ENCODE measurements around the gene LENG1.
"Not testable (repeated sequence)": the region's sequence is repeated elsewhere in the genome, so short reads cannot be mapped to it uniquely, and the experiment has no call there.

Gene LENG1

GRCh38 chr19:54172471-54173358, 13.2 kb upstream of the LENG1 start, which contains the start of gene TMC4:
Gene TMC4 (minus strand): TSS chr19:54173160. CDS start chr19:54173117, 43 bp downstream.
- Histone ChIP-seq H3K4me3 (ENCODE audit: low read length) (no peak within 1 kb of the TSS), H3K9ac (ENCODE audit: low read length) (no peak within 1 kb of the TSS), H4K20me1 (ENCODE audit: insufficient read depth, low read length) (no peaks in the 10 kb centered on the region), H3K79me2 (ENCODE audit: low read length) (no peaks in the 10 kb centered on the region), H3K4me2 (ENCODE audit: low read length) (no peak within 1 kb of the TSS), H3K27ac (ENCODE audit: low read length) (no peak within 1 kb of the TSS), H3K4me1 (ENCODE audit: low read length) (peaks cover 7% of the 10 kb centered on the region; the same call in 1 of the 2 replicates), H3K36me3 (replicated peaks; ENCODE audit: low read depth, low read length) (no peaks in the 10 kb centered on the region), H3K9me3 (ENCODE audit: insufficient read depth, low read length) (no peaks in the 10 kb centered on the region), H3K27me3 (ENCODE audit: low read depth, low read length) (no peaks in the 10 kb centered on the region), H2AFZ (ENCODE audit: low read depth, low read length) (no peak within 1 kb of the TSS)
- TF ChIP-seq CTCF (IDR thresholded peaks at IDR 0.05; ENCODE audit: low read depth, low read length) (no peak), EZH2phosphoT487 (IDR thresholded peaks at IDR 0.05; ENCODE audit: low read depth) (no peak)

- H3K4me2 ChIP-seq (ENCODE audit: low read length); H4K20me1 ChIP-seq (ENCODE audit: insufficient read depth, low read length); H3K9me3 ChIP-seq (ENCODE audit: insufficient read depth, low read length); H2AFZ ChIP-seq (ENCODE audit: low read depth, low read length); H3K27ac ChIP-seq (ENCODE audit: low read length); H3K27me3 ChIP-seq (ENCODE audit: low read depth, low read length); H3K9ac ChIP-seq (ENCODE audit: low read length); H3K79me2 ChIP-seq (ENCODE audit: low read length); H3K4me3 ChIP-seq (ENCODE audit: low read length); H3K4me1 ChIP-seq (ENCODE audit: low read length); H3K36me3 ChIP-seq (replicated peaks; ENCODE audit: low read depth, low read length): not testable (repeated sequence)
Observed at GRCh38 chr19:54171736-54172431, 12.4 kb upstream of the LENG1 start.

GRCh38 chr19:54169149-54169740, 9.7 kb upstream of the LENG1 start:
- no peak for TF ChIP-seq CTCF (IDR thresholded peaks at IDR 0.05; ENCODE audit: low read depth, low read length)
- no peak for TF ChIP-seq EZH2phosphoT487 (IDR thresholded peaks at IDR 0.05; ENCODE audit: low read depth)
- no peaks in the 10 kb centered on the region for H3K79me2 ChIP-seq (ENCODE audit: low read length)
- no peak overlapping the region for H3K9ac ChIP-seq (ENCODE audit: low read length)
- H3K4me1 ChIP-seq (ENCODE audit: low read length), result peaks cover 7% of the 10 kb centered on the region; the same call in 1 of the 2 replicates
- no peaks in the 10 kb centered on the region for H3K36me3 ChIP-seq (replicated peaks; ENCODE audit: low read depth, low read length)
- no peaks in the 10 kb centered on the region for H3K27me3 ChIP-seq (ENCODE audit: low read depth, low read length)
- H3K4me2 ChIP-seq (ENCODE audit: low read length), result no peak overlapping the region
- H3K27ac ChIP-seq (ENCODE audit: low read length), result no peak overlapping the region
- no peak overlapping the region for H3K4me3 ChIP-seq (ENCODE audit: low read length)
- H2AFZ ChIP-seq (ENCODE audit: low read depth, low read length), result no peak overlapping the region
- no peaks in the 10 kb centered on the region for H4K20me1 ChIP-seq (ENCODE audit: insufficient read depth, low read length)
- no peaks in the 10 kb centered on the region for H3K9me3 ChIP-seq (ENCODE audit: insufficient read depth, low read length)

- peaks cover 7% of the 10 kb centered on the region; the same call in 1 of the 2 replicates for H3K4me1 ChIP-seq (ENCODE audit: low read length)
- H2AFZ ChIP-seq (ENCODE audit: low read depth, low read length), result peak overlapping the region; percentile 53; the same call in 1 of the 2 replicates
- peak overlapping the region; percentile 72 for H3K4me2 ChIP-seq (ENCODE audit: low read length)
- no peaks in the 10 kb centered on the region for H3K79me2 ChIP-seq (ENCODE audit: low read length)
- no peak overlapping the region for H3K27ac ChIP-seq (ENCODE audit: low read length)
- H4K20me1 ChIP-seq (ENCODE audit: insufficient read depth, low read length), result no peaks in the 10 kb centered on the region
- no peaks in the 10 kb centered on the region for H3K36me3 ChIP-seq (replicated peaks; ENCODE audit: low read depth, low read length)
- peak overlapping the region; percentile 60 for H3K4me3 ChIP-seq (ENCODE audit: low read length)
- TF ChIP-seq EZH2phosphoT487 (IDR thresholded peaks at IDR 0.05; ENCODE audit: low read depth), result no peak
- TF ChIP-seq CTCF (IDR thresholded peaks at IDR 0.05; ENCODE audit: low read depth, low read length), result peak; percentile 81
- no peaks in the 10 kb centered on the region for H3K27me3 ChIP-seq (ENCODE audit: low read depth, low read length)
- H3K9ac ChIP-seq (ENCODE audit: low read length), result peak overlapping the region; percentile 20; the same call in 1 of the 2 replicates
- no peaks in the 10 kb centered on the region for H3K9me3 ChIP-seq (ENCODE audit: insufficient read depth, low read length)
Observed at GRCh38 chr19:54168174-54168917, 8.8 kb upstream of the LENG1 start.

All from OCI-LY3 (cell line).